ENCODE data around the gene CD93.

Gene CD93

DNA sequence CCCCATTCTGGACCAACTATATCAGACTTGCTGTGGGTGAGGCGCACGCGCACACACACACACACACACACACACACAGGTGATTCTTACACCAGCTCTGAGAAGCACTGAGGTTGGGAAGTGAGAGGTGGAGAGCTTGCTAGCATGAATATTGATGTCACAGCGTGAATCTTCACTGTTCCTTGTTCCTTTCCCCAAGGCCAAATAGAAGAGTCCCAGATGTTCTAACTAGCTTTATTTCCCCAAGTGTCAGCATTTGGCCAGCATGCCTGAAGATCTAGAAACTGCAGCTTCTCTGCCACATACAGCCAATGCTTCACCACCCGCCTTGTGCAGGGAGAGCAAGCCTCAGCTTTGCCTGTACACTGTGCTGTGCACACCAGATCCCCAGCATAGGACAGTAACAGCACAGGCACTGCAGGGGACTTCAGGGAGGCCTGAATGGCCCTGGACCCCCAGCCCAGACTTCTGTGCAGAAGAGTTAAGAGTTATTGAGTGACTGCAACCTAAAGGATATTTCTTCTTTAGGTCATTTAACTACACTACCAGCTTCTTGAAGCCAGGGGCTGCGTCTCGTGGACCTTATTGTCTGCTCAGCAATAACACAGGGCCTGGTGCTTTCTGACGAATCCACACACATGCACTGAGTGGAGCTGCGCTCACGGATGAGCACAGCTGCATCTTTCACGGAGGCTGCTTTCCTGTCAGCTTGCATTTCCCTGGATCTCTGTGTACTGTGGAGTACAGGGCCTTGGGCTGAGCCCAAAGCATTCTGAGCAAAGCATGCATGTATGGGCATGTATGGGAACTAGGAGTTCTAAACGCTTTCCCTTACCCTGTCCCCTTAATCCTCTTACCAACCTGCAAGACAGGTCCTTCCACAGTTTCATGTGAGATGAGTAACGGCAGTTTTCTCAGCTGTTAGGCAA lies 13.9 kb upstream of the CD93 start:
- no peak for DNase-seq (ENCODE audit: low spot score)

- DNase-seq (ENCODE audit: low spot score), result no peak
These were observed 11.8 kb upstream of the CD93 start for GRCh38 chr20:23097636-23098580.

DNA sequence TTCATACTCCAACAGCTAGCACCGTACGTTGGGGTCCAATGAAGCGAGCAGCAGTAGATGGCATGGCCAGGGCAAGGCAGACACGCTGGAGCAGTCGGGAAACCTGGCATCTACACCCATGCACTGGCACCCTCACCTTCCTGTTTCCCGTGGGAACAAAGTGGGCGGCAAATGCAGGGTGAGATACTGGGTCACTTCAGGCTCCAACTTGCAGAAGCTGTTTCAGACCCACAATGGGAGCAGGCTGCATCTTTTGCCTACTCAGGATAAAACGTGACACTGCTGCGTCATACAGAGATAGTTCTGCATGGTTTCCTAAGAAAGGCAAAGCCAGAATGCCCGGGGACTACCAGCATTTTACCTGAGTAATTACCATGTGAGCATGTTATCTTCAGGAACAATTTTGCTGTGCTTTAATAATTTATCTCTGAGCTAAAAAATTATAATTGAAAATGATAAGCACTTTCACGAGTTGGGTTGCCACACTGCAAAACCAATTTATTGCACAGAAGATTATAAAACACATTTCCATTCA lies 10.9 kb upstream of the CD93 start:
- no peak for DNase-seq (ENCODE audit: low spot score)

DNA sequence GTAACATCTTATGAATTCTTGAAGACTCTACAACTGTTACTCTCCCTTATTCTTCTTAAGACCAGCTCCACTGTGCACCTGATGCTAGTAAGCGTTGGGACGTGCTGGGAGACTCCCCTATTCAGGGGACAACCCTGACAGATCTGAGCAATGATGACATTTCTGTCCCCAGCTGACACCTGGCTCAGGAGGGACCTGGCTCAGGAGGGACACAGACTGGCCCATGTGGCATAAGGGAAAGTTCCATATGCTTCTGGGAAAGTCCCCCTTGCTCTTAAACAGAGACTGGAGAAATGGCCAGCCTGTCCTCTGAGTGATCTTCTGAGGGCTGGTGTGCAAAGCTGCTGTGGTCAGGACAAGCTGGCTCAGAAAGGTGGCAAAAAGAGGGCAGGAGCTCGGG lies 10.0 kb upstream of the CD93 start:
- DNase-seq (ENCODE audit: low spot score), result no peak

DNA sequence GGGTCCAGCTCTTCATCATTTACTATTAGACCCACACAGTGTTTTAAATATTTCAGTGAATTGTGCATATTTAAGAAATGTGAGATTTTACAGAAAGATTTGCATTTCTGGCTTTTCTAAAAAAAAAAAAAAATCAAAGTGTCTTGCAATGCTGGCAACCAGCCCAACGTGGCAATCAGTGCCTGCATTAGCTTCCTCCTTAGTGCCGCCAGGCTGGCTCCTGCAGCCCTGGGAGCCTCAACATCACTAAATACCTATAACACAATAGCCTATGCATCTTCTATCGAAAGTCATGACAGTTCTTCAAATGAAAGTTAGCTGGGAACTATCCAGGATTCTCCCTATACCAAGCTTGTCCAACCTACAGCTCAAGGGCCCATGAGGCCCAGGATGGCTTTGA lies 9.4 kb upstream of the CD93 start:
- DNase-seq (ENCODE audit: low spot score), result no peak

- DNase-seq (ENCODE audit: low spot score), result no peak
These were observed 8.8 kb upstream of the CD93 start for GRCh38 chr20:23094927-23095326.

DNA sequence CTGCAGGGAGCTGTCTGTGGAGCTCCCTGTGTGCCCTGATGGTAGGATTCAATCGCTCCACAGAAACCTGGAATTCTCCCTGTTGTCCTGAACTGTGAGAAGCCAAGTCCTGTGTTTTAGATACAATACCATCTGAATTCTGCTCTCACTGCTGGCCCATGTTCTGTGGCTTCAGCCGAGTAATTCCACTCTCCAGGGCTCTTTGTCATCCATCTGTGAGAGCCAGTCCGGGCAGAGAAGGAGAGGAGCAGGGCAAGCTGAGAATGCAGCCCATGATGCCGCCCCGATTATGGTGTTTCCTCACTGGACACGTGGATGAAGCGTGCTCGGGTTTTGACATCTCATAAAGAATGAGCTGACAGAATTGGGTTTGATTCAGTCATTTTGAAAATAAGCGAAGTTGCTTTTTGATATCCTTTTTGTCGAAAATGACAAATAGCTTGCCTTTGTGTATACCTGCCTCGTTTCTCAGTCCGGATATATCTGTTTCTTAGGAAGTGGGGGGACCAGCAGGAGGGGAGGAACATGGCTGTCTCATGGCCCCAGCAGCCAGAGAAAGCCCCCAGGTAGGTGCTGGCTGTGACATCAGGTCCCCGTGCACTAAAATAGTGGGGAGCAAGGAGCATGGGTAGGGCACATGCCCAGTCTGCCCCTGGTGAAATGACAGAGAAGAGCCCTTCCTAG lies 8.2 kb upstream of the CD93 start:
- DNase-seq (ENCODE audit: low spot score), result no peak

- DNase-seq (ENCODE audit: low spot score), result no peak
These were observed 7.5 kb upstream of the CD93 start for GRCh38 chr20:23093613-23094012.

GRCh38 chr20:23092861-23093495 lies 6.9 kb upstream of the CD93 start:
- no peak for DNase-seq (ENCODE audit: low spot score)

DNA sequence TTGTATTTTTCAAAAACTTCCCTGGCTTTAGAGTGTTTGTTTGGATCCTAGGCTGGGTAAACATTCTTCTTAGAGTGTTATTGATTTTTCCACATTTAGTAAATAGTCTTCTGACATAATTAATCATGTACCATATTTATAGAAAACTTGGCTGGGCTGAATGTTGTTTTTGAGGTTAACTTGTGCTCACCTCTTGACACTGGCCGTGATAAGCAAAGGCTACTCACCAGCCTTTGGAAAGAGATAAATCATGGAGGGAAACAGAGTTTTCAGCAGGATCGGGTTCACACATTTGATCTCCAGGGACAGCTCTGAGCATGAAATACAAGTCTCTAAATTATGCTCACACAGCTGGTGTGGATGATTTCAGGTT lies 6.2 kb upstream of the CD93 start:
- DNase-seq (ENCODE audit: low spot score), result no peak

GRCh38 chr20:23091721-23092383 lies 5.7 kb upstream of the CD93 start:
- no peak for DNase-seq (ENCODE audit: low spot score)

- no peak for DNase-seq (ENCODE audit: low spot score)
These were observed 4.8 kb upstream of the CD93 start for GRCh38 chr20:23090878-23091277.

DNA sequence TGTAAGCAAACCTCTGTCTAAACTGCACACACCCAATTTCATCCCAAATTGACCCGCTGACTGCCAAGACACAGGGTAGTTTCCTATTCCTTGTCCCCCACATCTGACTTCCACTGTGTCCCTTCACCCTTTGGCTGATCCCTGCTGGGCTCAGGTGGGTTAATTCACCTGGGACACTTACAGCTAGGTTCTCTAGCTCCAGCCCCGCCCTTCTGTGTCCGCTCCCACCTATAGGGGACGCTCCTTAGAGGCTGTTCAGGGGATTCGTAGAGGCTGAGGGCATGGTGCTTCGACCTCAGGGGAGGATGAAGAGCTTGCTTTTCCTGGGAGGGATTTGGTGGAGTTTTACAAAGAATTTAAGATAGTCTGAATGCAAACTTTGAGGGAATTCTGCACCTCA lies 4.0 kb upstream of the CD93 start:
- no peak for DNase-seq (ENCODE audit: low spot score)

GRCh38 chr20:23088866-23089265 lies 2.7 kb upstream of the CD93 start:
- no peak for DNase-seq (ENCODE audit: low spot score)

- DNase-seq (ENCODE audit: low spot score), result no peak
These were observed 1.6 kb upstream of the CD93 start for GRCh38 chr20:23087587-23088251.

DNA sequence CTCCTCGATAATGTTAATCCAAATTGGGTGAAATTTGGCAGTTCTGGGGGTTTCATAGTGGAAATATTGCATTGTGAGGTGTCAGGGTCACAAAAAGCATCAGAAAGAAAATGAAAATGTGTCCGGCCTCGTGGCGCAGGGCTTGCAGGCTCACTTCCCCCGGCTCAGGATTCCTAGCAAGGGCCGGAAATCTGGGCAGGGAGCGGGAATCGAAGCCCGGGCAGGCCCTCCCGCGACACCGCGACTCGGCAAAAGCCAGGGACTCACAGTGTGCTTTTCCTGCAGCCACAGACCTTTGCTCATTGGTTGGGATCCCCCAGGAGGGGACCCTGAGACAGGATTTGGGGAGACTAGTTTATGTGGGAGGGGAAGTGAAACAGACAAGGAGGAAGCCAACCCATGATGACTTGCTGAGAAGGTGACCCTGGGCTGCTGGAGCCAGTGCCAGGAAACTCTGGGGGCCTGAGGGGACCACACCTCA lies 847 bp upstream of the CD93 start:
- no peak for DNase-seq (ENCODE audit: low spot score)

DNA sequence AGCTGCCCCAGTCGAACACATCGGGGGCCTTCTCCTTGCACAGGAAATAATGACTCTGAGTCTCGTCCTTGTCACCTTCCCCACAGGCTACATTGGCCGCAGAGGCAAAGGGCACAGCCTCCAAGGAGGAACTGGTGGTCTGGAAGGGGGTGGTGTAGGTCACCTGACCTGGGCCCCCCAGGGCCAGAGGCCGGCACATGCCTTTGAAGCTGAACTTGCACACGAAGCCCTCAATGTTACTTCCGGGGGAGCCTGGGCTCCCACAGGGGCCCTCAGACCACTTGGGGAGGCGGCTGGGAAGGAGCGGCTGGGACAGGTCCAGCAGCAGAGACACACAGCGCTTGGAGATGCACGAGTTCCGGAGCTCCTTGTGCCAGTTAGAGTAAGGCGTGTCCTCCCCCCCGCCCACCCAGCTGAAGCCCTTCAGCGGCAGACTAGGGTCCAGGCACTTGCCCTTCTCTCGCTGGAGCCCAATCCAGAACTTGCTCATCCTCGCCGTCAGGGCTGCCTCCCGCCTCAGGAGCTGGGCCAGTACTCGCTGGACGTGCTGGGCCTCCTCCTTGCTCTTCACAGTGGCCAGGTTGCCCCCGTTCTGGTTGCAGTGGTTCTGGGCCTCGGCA lies 578 bp downstream of the CD93 start:
- DNase-seq (ENCODE audit: low spot score), result no peak

- DNase-seq (ENCODE audit: low spot score), result no peak
These were observed 1.2 kb downstream of the CD93 start for GRCh38 chr20:23084845-23085365.

GRCh38 chr20:23084282-23084844 lies 1.8 kb downstream of the CD93 start:
- DNase-seq (ENCODE audit: low spot score), result no peak

Data from Ammon's horn (tissue), 1 donor.